H4 (cell line): Measurements from ENCODE around the gene MC1R. TPM values are rescaled to one million over a fixed set of nuclear protein-coding genes. Genes with fewer than 3 reads are reported as not detected.
"Not testable (repeated sequence)": the region's sequence is repeated elsewhere in the genome, so short reads cannot be mapped to it uniquely, and the experiment has no call there.

Experiments
- DNase-seq: peaks from one replicate; pipeline ENCODE4 v3.0.0-alpha.2; 2015; ENCODE audit warnings: low spot score
- total RNA-seq: library from RNA; depleted of rRNA; stranded (reverse); fragments of >200 nt; shearing (Covaris generic); gene quantifications from 2 replicates; pipeline ENCODE4 v1.2.3, GENCODE V29; 2014; rRNA removed

MC1R gene
- total RNA-seq, 1 experiment from 2014 or later: 1.8 TPM

DNA sequence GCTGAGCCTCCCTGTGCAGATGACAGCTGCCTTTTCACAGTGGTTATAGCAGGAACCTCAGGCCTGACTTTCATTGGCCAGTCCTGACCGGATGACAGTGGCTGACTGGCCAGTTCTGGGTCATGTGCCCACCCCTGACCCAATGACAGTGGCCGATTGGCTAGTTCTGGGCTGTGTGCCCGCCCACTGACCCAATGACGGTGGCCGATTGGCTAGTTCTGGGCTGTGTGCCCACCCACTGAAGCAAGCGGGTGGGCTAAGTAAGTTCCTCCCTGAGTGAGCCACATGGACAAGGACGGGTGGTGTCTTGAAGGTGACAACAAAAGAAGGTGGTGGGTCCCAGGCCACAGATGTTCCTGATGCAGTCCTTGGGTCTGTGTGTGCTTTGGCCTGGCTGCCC, 39.4 kb downstream of the MC1R start:
- DNase-seq: no peak

DNA sequence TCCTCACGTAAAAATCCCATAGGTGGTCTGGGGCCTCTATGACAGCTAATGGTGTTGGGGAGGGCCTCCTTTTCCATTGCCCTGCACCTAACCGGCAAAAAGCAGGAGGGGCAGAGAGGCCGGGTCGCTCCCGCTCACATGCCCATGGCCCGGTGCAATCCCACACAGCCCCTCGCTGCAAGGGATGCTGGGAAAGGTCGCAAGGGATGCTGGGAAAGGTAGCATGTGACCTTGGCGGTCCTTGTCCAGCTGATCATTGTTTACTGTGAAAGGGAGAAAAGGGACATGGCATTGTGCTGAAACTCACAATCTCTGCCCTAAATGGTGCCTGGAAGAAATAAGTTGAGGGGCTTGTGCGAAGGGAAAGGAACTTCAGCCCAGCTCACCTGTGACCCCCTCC, 39.9 kb downstream of the MC1R start:
- DNase-seq: no peak

DNA sequence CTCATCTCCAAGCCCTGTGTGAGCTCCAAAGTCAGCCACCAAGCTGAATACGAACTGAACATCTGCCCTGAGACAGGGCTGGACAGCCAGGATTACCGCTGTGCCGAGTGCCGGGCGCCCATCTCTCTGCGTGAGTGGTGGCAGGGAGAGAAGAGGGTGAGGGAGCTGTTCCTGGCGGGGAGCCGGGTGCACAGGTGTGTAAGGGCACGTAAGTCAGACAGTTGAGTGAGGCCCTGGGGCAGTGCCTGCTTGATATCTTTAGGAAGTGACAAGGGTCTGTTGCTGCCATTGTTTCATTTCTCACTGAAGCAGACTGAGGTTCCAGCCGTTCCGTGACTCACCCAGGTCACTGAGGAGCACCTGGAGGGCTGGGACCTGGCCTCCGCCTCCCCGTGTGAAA, 42.3 kb downstream of the MC1R start:
- DNase-seq: no peak

DNA sequence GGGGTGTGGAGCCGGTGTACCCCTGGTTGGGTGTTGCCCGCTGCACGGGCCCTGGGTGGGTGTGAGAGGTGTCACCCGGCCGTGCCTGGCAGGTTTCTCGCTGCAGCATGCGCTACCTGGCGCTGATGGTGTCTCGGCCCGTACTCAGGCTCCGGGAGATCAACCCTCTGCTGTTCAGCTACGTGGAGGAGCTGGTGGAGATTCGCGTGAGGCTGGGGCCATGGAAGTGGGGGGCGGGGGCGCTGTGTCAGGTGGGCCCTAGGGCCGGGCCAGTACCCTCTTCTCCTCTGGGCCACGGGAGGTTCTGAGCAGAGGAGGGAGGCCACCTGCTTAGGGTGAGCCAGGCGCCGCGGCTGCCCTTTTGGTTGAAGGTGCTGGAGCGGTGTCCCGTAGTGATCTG, 43.3 kb downstream of the MC1R start:
- no peak for DNase-seq

DNA sequence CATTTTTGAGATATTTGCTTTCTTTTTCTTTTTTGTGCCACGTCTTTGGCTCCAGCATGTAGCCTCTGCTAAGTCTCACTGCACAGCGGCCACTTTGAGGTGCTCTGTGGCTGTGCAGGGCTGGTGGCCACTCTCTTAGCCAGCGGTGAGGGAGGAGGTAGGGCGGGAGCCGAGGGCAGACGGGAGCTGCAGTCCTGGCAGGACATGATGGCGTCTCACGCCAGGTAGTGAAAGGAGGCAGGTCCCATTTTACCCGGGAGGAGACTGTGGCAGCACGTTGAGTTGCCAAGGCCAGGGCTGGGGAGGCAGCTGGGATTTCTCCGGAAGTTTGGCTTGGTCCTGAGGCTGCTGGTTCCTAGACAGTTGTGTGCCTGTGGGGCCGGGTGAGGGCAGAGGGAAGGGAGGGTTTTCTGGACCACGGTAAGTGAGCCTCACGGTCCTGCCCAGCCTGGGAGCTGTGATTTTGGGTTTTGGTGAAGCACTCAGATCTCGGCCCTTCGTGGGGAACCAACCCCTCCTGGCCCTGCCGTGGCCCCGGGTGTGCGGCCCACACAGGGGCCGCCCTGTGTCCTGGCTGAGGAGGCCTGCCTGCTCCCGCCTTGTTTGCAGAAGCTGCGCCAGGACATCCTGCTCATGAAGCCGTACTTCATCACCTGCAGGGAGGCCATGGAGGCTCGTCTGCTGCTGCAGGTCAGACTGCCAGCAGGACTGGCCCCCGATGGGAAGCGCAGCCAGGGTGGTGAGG, 44.3 kb downstream of the MC1R start:
- DNase-seq: no peak

DNA sequence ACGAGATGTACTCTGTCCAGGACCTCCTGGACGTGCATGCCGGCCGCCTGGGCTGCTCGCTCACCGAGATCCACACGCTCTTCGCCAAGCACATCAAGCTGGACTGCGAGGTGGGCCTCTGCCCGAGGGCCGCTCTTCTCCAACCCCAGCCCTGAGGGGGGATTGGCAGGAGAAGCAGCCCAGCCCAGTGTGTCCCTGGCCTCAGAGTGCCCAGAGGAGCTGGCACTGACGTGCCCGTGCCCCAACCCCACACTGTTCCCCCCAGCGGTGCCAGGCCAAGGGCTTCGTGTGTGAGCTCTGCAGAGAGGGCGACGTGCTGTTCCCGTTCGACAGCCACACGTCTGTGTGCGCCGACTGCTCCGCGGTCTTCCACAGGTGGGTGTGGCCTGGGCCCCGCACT, 45.5 kb downstream of the MC1R start:
- no peak for DNase-seq

DNA sequence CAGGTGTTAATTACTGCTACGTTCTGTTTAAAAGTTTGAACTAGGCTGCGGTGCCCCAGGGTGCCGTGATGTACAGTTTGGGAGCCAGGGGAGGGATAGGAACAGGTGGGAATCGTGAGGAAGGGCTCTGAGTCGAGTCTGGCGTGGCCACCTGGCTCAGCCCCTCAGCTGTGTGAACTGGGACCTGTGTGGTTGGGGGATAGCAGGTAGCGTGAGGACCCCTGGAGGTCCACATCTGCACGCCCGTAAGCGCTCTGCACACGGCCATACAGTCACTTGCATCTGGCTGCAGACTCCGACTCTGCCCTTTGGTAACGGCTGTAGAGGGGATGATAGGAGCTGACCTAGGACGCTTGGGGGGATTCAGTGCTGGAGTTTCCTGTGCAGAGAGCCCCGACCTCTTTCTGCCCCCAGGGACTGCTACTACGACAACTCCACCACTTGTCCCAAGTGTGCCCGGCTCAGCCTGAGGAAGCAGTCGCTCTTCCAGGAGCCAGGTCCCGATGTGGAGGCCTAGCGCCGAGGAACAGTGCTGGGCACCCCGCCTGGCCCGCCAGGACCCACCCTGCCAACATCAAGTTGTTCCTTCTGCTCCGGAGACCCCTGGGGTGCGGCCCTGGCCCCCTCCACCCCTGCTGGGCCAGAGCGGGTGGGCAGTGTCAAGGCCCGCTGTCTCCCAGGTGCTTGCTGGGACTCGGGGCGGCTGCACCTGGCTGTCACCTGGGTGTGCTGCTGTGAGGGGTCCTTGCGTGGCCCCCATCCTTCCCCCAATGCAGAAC, 47.0 kb downstream of the MC1R start:
- no peak for DNase-seq

DNA sequence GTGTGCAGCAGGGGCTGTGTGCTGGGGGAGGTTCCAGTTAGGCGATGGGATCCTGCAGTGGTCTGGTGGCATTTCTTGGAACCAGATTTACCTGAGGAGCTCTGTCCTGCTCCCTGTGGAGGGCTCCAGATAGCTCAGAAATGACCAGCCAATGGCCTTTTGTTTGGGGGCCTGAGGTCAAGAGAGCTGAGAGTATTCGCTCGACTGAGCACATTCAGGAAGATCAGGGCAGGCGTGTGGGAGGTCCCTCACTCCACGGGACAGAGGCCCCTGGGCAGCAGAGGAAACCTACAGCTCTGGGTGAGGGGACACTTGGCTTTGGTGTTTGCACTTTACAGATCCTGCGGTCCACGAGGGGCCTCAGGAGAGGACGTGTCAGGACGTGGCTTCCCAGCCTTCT, 48.1 kb downstream of the MC1R start:
- no peak for DNase-seq

DNA sequence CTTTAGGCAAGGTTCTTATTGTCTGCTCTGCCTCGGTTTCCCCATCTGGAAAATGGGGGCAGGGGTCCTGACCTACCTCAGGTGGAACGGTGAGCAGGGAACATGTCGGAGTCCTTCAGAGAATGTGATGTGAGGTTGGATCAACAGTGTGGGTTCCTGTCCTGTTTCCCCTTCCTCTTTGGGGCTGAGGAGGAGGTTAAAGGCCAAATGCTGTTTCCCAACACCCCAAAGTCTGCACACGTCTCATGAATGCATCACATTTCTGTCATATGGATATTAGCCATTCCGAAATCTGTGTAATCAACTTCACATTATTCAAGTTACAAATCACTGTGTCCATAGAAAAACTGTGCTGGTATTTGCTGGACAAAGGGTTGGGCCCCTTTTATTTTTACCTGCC, 48.8 kb downstream of the MC1R start:
- DNase-seq: not testable (repeated sequence)

DNA sequence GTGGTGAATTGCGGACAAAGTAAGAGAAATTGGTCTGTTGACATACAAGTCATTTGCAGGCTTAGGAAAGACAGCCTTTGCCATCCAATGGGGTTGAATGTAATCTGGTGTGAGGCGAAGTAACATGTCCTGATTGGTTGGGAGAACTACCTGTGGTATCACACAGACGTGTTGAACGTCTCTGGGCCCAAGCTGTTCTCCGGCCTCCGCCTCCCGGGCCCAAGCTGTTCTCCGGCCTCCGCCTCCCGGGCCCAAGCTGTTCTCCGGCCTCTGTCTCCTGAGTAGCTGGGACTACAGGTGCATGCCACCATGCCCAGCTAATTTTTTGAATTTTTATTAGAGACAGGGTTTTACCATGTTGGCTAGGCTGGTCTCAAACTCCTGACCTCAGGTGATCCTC, 49.4 kb downstream of the MC1R start:
- not testable (repeated sequence) for DNase-seq

DNA sequence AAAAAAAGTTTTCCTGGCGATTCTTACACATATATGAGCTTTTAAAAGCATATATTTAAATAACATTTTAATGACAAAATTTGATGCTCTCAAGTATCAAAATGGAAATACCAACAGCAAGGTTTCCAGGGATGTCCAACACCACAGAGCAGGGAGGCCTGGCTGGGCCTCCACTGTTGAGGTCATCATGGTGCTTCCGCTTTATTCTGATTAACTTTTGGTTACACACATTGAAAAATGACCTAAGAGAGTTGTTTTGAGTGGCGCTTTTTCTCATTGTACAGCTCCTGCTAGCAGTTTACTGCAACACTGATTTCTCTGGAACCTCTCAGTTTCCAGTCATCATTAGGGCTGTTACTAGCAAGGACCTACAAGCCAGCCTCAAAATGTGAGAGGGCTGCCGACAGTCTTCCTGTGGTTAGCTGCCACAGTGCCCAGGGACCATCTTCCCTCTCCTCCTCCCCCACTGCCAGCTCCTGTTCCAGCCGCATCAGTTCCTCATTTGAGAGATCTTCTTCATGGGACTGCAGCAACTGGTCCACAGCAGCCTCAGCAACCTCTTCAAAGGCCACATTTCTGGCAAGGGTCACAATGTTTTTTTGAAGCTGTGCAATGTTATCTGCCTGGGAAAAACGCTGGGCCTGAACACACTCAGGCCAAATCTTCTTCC, 51.2 kb downstream of the MC1R start:
- DNase-seq: no peak

Other genes with a start within 250 kb of the MC1R start
- 23.0 and 37.5 TPM in 2 replicates for gene CDK10, start 232.2 kb upstream of the MC1R start, total RNA-seq
- gene SPATA2L, start 217.2 kb upstream of the MC1R start, total RNA-seq: 8.1 and 9.2 TPM in 2 replicates
- 4.1 and 6.0 TPM in 2 replicates for gene VPS9D1, start 198.0 kb upstream of the MC1R start, total RNA-seq
- 5.9 and 6.9 TPM in 2 replicates for gene ZNF276, start 197.3 kb upstream of the MC1R start, total RNA-seq
- 18.8 and 23.4 TPM in 2 replicates for gene FANCA, start 102.2 kb upstream of the MC1R start, total RNA-seq
- gene SPIRE2, start 90.4 kb upstream of the MC1R start, total RNA-seq: 4.6 and 5.0 TPM in 2 replicates
- gene TCF25, start 45.3 kb upstream of the MC1R start, total RNA-seq: 95.7 and 97.1 TPM in 2 replicates
- 217 and 304 TPM in 2 replicates for gene TUBB3, start 4.5 kb downstream of the MC1R start, total RNA-seq
- 53.9 and 68.6 TPM in 2 replicates for gene DEF8, start 29.9 kb downstream of the MC1R start, total RNA-seq
- 8.7 and 11.7 TPM in 2 replicates for gene DBNDD1, start 100.6 kb downstream of the MC1R start, total RNA-seq
- gene PRDM7, start 158.5 kb downstream of the MC1R start, total RNA-seq: not detected in 2 replicates